ENCODE results near the gene RNASET2. TPM values are rescaled to one million over a fixed set of nuclear protein-coding genes. Genes with fewer than 3 reads are reported as not detected.

The RNASET2 gene
- total RNA-seq, 1 donor from 2014 or later = 20.3 TPM

DNA sequence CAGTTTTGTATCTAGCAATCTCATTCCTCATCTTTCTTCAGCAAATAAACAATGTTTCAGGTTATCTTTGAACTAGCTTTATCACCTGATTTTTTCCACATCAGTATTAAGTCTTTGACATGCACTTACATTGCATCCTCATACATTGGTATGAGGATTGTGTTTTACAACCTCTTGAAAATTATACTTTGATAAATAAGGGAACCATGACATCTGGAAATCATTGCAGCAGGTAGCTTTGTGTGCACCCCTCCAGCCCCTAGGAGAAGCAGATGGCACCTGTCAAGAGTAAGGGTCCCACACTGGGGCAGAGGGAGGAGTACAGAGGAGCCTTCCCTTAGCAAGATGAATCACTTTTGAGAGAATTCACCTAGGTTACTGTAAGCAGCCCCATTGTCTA lies 13.7 kb upstream of the RNASET2 start:
- Mint-ChIP-seq H3K36me3 (ENCODE audit: unreplicated experiment) (no peaks in the 10 kb centered on the region), H3K27ac (ENCODE audit: unreplicated experiment) (no peak overlapping the region), H3K4me1 (ENCODE audit: unreplicated experiment) (no peaks in the 10 kb centered on the region), H3K27me3 (ENCODE audit: unreplicated experiment) (no peaks in the 10 kb centered on the region), H3K9me3 (ENCODE audit: unreplicated experiment) (peaks cover 14% of the 10 kb centered on the region), H3K4me3 (ENCODE audit: unreplicated experiment) (no peak overlapping the region)
- no peak for DNase-seq (ENCODE audit: extremely low spot score, unreplicated experiment)
- no peak for TF ChIP-seq CTCF (IDR thresholded peaks at IDR 0.05)

DNA sequence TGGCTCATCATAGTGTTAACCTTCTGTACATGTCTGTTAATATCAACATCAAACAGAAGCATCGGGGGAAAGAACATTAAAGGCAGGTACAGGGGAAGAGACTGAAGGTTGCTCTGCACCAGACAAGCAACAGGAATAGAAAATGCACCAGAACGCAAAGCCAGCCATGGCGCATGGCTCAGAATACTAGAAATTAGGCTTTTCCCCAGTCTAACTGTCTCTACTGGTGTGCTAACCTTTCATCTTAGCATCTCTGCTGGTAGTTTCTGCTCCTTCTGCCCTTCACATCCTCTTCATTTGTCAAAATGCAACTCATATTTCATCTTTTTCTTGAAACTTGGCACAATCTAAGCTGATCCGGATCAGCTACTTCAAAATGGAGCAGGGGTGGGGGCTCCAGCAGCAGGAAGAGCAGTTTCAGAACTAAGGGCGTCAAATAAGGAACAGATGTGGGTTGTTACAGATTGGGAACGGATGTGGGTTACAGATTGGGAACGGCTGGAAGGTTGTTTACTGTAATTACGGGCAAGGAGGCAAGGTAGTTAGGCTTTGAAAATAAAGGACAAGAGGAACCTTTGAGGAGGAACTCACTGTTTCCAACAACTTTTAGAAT lies 13.1 kb upstream of the RNASET2 start:
- no peak for DNase-seq (ENCODE audit: extremely low spot score, unreplicated experiment)
- peaks cover 14% of the 10 kb centered on the region for H3K9me3 Mint-ChIP-seq (ENCODE audit: unreplicated experiment)
- H3K27me3 Mint-ChIP-seq (ENCODE audit: unreplicated experiment) = no peaks in the 10 kb centered on the region
- no peaks in the 10 kb centered on the region for H3K36me3 Mint-ChIP-seq (ENCODE audit: unreplicated experiment)
- no peaks in the 10 kb centered on the region for H3K4me1 Mint-ChIP-seq (ENCODE audit: unreplicated experiment)
- no peak overlapping the region for H3K4me3 Mint-ChIP-seq (ENCODE audit: unreplicated experiment)
- no peak for TF ChIP-seq CTCF (IDR thresholded peaks at IDR 0.05)
- no peak overlapping the region for H3K27ac Mint-ChIP-seq (ENCODE audit: unreplicated experiment)

DNA sequence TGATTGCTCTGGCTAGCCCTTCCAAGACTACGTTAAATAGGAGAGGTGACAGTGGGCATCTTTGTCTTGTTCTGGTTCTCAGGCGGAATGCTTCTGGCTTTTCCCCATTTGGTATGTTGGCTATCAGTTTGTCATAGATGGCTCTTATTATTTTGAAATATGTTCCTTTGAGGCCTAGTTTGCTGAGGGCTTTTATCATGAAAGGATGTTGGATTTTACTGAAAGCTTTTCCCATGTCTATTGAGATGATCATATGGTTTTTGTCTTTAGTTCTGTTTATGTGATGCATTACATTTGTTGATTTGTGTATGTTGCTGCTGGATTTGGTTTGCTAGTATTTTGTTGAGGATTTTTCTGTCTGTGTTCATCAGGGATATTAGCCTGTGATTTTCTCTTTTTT lies 9.9 kb upstream of the RNASET2 start:
- H3K4me1 Mint-ChIP-seq (ENCODE audit: unreplicated experiment) = no peaks in the 10 kb centered on the region
- no peaks in the 10 kb centered on the region for H3K27me3 Mint-ChIP-seq (ENCODE audit: unreplicated experiment)
- no peak for TF ChIP-seq CTCF (IDR thresholded peaks at IDR 0.05)

DNA sequence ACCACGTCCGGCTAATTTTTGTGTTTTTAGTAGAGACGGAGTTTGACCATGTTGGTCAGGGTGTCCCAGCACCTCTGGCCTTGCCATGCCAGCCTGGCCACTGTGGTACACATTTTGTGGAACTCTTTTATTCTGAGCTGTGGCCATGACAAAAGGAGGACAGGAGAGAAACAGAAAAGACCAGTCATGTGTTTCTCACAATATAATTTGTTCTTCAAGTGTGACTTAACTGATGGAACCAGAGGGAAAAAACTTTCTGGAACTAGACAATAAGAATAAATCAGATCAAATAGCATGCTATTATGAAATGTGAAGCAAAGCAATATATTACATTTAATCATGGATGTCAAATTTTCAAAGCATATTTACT lies 4.2 kb upstream of the RNASET2 start:
- Mint-ChIP-seq H3K36me3 (ENCODE audit: unreplicated experiment) (no peaks in the 10 kb centered on the region), H3K27ac (ENCODE audit: unreplicated experiment) (no peak overlapping the region), H3K4me3 (ENCODE audit: unreplicated experiment) (no peak overlapping the region), H3K27me3 (ENCODE audit: unreplicated experiment) (no peaks in the 10 kb centered on the region), H3K9me3 (ENCODE audit: unreplicated experiment) (no peaks in the 10 kb centered on the region), H3K4me1 (ENCODE audit: unreplicated experiment) (peaks cover 16% of the 10 kb centered on the region)
- no peak for DNase-seq (ENCODE audit: extremely low spot score, unreplicated experiment)
- no peak for TF ChIP-seq CTCF (IDR thresholded peaks at IDR 0.05)

More for the DNA sequence above, 9.9 kb upstream of the RNASET2 start:
- Mint-ChIP-seq H3K9me3 (ENCODE audit: unreplicated experiment) (peaks cover 14% of the 10 kb centered on the region), H3K27ac (ENCODE audit: unreplicated experiment) (no peak overlapping the region), H3K4me3 (ENCODE audit: unreplicated experiment) (no peak overlapping the region), H3K36me3 (ENCODE audit: unreplicated experiment) (no peaks in the 10 kb centered on the region)
- DNase-seq (ENCODE audit: extremely low spot score, unreplicated experiment) = no peak

GRCh38 chr6:166959911-166960608 lies 3.7 kb upstream of the RNASET2 start:
- no peaks in the 10 kb centered on the region for H3K27me3 Mint-ChIP-seq (ENCODE audit: unreplicated experiment)
- H3K36me3 Mint-ChIP-seq (ENCODE audit: unreplicated experiment) = no peaks in the 10 kb centered on the region
- H3K4me1 Mint-ChIP-seq (ENCODE audit: unreplicated experiment) = peaks cover 19% of the 10 kb centered on the region
- H3K4me3 Mint-ChIP-seq (ENCODE audit: unreplicated experiment) = no peak overlapping the region
- TF ChIP-seq CTCF (IDR thresholded peaks at IDR 0.05) = no peak
- DNase-seq (ENCODE audit: extremely low spot score, unreplicated experiment) = no peak
- H3K9me3 Mint-ChIP-seq (ENCODE audit: unreplicated experiment) = no peaks in the 10 kb centered on the region
- H3K27ac Mint-ChIP-seq (ENCODE audit: unreplicated experiment) = no peak overlapping the region

Measured in osteocyte (in vitro differentiated cells).